Measurements from ENCODE around the gene ARHGAP11A. TPM values are rescaled to one million over a fixed set of nuclear protein-coding genes. Genes with fewer than 3 reads are reported as not detected.

Gene ARHGAP11A
- 46.2 to 85.1 TPM (median 66.9 TPM) in 5 replicates for total RNA-seq (2022; extraction: Qiagen RNA extraction)

DNA sequence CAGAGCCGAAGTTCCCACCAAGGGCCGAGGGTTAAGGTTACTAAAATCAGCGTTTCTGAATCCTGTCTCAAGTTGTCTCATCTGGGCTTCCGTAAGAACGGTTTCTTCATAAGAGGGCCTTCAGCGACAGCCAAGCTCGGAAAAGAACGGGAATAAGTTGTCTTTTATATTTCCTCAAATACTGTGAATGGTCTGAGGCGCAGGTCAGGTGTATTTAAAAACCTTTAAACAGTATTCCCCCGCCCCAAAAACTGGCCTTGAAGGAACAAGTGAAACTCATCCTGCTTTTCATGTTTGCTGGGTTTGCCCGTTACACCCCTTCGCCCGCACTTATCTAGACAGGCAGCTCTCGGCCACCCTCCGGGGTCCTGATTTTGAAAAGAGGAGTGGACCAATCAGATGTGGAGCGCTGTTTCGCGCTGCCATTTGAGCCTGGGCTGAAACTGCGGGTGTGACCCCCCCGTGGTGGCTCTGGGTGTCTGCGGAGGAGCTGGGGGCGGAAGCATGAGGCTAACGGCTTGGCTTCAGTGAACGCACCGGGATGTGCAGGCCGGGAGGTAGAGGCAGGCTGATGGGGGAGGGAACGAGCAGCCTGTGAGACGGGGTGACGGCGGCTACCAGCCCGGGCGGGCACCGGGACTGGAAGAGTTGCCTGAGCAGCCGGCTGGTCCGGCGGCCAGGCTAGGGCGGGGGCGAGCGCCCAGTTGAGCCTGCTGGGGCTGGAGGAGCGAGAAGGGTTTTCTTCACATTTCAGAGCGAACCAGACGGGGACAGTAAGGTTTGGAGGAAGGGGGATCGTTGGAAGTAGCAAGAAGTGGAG, at the start of gene ARHGAP11A:
Gene ARHGAP11A, plus strand, starts transcription at position 454 of the 820 bp plus-strand sequence. CDS start 708 bp downstream, outside the sequence.

GRCh38 chr15:32593151-32593550, 22.2 kb upstream of the ARHGAP11A start, which contains the start of gene GOLGA8N:
Gene GOLGA8N (plus strand): TSS chr15:32593456.

GRCh38 chr15:32641517-32642059, 26.3 kb downstream of the ARHGAP11A start, which contains the start of gene SCG5:
Gene SCG5 (plus strand): TSS chr15:32641710. CDS start chr15:32643593, 1,883 bp downstream.

Other genes starting within 250 kb of the ARHGAP11A start
- 0.30 to 0.89 TPM (median 0.69 TPM) in 5 replicates for gene GOLGA8K, start 212.2 kb upstream of the ARHGAP11A start, total RNA-seq (2022; extraction: Qiagen RNA extraction)
- gene GOLGA8O, start 159.9 kb upstream of the ARHGAP11A start, total RNA-seq (2022; extraction: Qiagen RNA extraction): 0.27 to 0.52 TPM (median 0.40 TPM) in 5 replicates
- 1.2 to 1.8 TPM (median 1.3 TPM) in 5 replicates for gene GOLGA8N, start 22.0 kb upstream of the ARHGAP11A start, total RNA-seq (2022; extraction: Qiagen RNA extraction)
- gene SCG5, start 26.2 kb downstream of the ARHGAP11A start, total RNA-seq (2022; extraction: Qiagen RNA extraction): 2.1 to 2.8 TPM (median 2.2 TPM) in 5 replicates
- gene GREM1, start 102.5 kb downstream of the ARHGAP11A start, total RNA-seq (2022; extraction: Qiagen RNA extraction): 7.8 to 15.8 TPM (median 8.0 TPM) in 5 replicates